Left kidney (tissue), 2 donors: ENCODE measurements around the gene PPP2R5C. TPM values are rescaled to one million over a fixed set of nuclear protein-coding genes. Genes with fewer than 3 reads are reported as not detected.

Experiments
- DNase-seq: peaks from one replicate; pipeline ENCODE4 v3.0.0-alpha.2; 2013
- polyA plus RNA-seq: library from polyadenylated mRNA; unstranded; fragments of 120-200 nt; gene quantifications from one replicate; pipeline ENCODE4 v1.2.1, GENCODE V29; 2013; ENCODE audit not compliant: insufficient read length

PPP2R5C gene
- polyA plus RNA-seq, 1 donor: 116 TPM

- no peak for DNase-seq
Measured at GRCh38 chr14:101917413-101918017, 156.0 kb downstream of the PPP2R5C start.

GRCh38 chr14:101918065-101918989 lies 156.8 kb downstream of the PPP2R5C start:
- no peak for DNase-seq

GRCh38 chr14:101920271-101920670 lies 158.8 kb downstream of the PPP2R5C start:
- DNase-seq: no peak

GRCh38 chr14:101922866-101923265 lies 161.4 kb downstream of the PPP2R5C start:
- DNase-seq: no peak

- no peak for DNase-seq
Measured at GRCh38 chr14:101925152-101925551, 163.6 kb downstream of the PPP2R5C start.

GRCh38 chr14:101926085-101926484 lies 164.6 kb downstream of the PPP2R5C start:
- DNase-seq: no peak

DNA sequence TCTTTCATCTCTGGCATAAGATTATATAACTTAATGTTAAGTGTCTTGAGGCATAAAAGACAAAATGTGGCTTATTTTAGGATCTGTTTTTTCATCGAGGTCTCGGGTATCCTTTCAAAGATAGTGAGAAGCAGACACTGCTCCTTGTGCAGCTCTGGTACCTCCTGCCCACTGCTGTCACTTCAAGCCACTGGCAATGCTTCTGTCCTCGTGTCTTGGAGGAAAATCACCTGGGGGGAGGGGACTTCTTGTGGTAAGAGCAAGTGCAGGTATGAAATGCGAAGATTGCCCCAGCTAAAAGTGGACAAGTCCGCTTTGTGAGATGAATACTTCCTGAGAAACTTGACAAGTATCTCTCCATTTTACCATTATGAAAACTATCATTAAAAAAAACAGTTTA lies 165.1 kb downstream of the PPP2R5C start:
- no peak for DNase-seq

- DNase-seq: peak; percentile 55
Measured at GRCh38 chr14:101927859-101928258, 166.3 kb downstream of the PPP2R5C start.

DNA sequence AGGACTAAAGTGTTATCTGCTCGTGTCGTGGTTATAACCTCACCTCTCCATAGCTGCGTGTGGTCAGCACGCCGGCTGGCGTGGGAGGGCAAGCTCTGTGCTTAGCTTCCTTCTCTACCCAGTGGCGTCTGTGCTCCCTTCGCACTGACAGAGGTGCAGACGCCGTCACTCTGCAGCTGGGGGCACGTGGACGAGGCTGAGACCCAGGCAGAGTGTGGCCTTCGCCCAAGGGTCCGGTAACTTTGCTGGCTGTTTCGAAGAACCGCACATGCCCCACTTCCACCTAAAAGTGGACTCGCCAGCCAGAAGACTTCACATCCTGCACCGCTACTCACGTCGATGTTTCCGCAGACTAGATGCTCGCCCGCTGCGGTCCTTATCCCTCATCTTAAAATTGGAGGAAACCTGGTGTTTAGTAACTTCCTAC lies 166.9 kb downstream of the PPP2R5C start:
- no peak for DNase-seq

DNA sequence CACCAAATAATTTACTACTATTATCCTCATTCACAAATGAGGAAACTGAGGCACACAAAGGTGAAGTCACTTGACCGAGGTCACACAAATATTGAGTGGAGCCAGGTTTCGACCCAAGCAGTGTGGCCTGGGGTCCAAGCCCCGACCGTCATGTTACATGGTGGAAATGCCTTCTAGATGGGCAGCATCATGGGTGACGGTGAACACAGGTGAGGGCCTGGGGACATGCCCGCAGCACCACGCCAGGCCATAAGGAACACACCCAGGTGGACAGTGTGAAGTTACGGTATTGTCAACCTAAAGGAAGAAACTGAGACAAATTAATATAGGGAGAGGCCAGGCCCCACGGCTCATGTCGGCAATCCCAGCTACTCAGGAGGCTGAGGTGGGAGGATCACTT lies 167.6 kb downstream of the PPP2R5C start:
- DNase-seq: no peak

- DNase-seq: no peak
Measured at GRCh38 chr14:101929946-101930345, 168.4 kb downstream of the PPP2R5C start.

DNA sequence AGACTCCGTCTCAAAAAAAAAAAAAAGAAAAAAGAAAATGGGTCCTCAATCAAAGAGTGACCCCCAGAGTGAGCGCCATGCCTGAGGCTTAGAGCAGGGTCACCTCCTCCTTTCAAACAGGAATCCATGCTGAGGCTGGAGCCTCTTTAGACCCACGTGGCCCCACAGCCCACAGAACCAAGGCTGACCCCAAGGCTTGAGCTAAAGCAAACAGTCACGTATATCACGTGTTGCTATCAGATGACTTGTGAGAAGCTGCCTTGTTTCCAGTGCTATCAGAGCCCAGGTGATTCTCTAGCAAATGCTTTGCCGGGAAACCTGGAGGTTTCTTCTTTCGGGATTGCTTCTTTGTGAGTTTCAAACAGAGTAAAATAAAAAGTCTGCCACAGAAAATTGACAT lies 171.2 kb downstream of the PPP2R5C start:
- DNase-seq: no peak

- no peak for DNase-seq
Measured at GRCh38 chr14:101933209-101933608, 171.7 kb downstream of the PPP2R5C start.

DNA sequence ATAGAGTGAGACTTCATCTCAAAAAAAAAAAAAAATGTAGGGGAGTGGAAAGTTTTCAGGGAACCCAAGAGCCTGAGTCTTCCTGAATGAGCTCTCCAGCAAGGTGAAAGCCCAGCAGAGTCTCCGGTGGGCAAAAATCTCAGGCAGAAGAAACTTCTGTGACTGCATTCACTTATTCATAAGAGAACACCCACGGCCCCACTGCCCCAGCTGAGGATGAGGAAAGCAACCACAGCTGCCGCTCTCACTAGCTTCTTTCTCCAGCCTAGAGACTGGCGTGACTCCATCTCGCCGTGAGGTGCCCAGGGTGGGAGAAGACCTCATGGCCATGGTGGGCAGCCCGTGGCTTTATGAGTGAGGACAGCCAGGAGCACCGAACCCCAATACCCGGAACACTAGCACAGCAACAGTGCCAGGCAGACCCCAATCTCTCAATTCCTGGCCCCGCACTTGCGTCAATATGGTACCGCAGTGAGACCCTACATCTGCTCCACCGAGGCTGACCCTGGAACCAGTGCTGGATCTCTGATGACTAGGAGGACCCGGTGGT lies 173.2 kb downstream of the PPP2R5C start:
- DNase-seq: no peak

GRCh38 chr14:101937926-101938767 lies 176.6 kb downstream of the PPP2R5C start:
- no peak for DNase-seq

- DNase-seq: no peak
Measured at GRCh38 chr14:101939646-101940170, 178.2 kb downstream of the PPP2R5C start.

GRCh38 chr14:101944451-101944850 lies 182.9 kb downstream of the PPP2R5C start:
- DNase-seq: no peak

- DNase-seq: no peak
Measured at GRCh38 chr14:101945171-101945570, 183.7 kb downstream of the PPP2R5C start.

DNA sequence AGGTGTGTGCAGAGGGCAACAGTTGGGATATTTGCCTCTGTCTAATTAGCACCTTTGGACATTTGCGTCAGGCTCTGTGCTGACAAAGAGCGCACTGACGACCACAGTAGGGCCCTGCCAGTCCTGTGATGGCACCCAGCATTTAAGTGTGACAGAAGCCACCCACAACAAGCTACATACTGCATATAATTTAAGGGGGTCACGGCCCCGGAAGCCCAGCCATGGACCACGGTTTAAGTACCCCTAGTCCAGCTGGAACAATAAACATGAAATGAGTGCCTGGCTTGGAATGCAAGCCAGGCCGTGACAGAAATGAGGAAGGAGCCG lies 186.0 kb downstream of the PPP2R5C start:
- DNase-seq: no peak

DNA sequence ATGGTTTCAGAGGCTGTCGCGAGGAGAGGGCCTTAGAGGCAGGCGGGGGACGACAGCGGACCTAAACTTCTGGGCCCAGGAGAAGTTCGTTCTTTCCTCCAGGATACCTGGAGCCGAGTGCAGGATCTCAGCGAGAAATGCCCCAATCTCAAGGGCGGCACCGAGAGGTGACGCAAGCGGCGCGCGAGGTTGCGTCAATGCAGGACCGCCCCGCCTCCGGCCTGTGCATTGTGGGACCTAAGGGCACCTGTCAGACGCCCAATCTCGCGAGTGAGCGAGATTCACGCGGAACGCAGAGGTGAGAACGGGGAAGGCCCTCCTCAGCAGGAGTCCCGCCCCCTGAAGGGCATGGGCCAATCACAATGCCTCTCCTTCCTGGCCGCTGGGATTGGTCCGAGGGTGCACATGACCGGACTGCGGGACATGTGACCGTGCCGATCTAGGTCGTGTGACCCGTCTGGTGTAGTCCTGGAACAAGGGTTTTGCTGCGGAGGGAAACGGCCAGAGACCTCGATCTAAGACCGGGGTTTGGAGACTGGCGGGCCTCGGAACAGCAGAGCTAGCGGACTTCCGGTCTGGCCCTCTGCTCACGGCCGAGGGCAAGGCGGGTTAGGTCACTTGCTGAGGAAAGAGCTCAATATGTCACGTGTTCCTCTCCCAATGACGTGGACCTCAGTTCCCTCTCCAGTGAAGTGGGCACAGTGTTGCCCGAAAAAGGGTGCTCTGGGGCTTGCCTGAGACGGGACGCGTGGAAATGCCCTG lies 186.6 kb downstream of the PPP2R5C start:
- DNase-seq: peak; percentile 100

GRCh38 chr14:101948666-101949216 lies 187.2 kb downstream of the PPP2R5C start:
- DNase-seq: no peak
